Fibroblast of skin of back (primary cell): ENCODE results near the gene TMTC4.

Experiments used
- DNase-seq: peaks from one replicate; pipeline ENCODE4 v3.0.0-alpha.2; 2013

TMTC4 gene

GRCh38 chr13:100667894-100668293 lies 6.7 kb downstream of the TMTC4 start:
- no peak for DNase-seq

GRCh38 chr13:100666124-100666523 lies 8.5 kb downstream of the TMTC4 start:
- DNase-seq, result no peak

GRCh38 chr13:100665403-100665802 lies 9.2 kb downstream of the TMTC4 start:
- DNase-seq, result no peak

- no peak for DNase-seq
These were observed 10.3 kb downstream of the TMTC4 start for GRCh38 chr13:100664171-100664900.

- no peak for DNase-seq
These were observed 12.0 kb downstream of the TMTC4 start for GRCh38 chr13:100662468-100663211.

- DNase-seq, result no peak
These were observed 13.8 kb downstream of the TMTC4 start for GRCh38 chr13:100660761-100661160.

GRCh38 chr13:100659578-100659977 lies 15.0 kb downstream of the TMTC4 start:
- no peak for DNase-seq

GRCh38 chr13:100658363-100658762 lies 16.2 kb downstream of the TMTC4 start:
- no peak for DNase-seq

GRCh38 chr13:100657881-100658315 lies 16.7 kb downstream of the TMTC4 start:
- no peak for DNase-seq

- DNase-seq, result no peak
These were observed 22.1 kb downstream of the TMTC4 start for GRCh38 chr13:100652510-100652909.

- DNase-seq, result no peak
These were observed 24.3 kb downstream of the TMTC4 start for GRCh38 chr13:100650326-100650725.

GRCh38 chr13:100648354-100648753 lies 26.2 kb downstream of the TMTC4 start:
- DNase-seq, result peak; percentile 27

GRCh38 chr13:100646871-100647270 lies 27.7 kb downstream of the TMTC4 start:
- DNase-seq, result no peak

GRCh38 chr13:100646030-100646673 lies 28.4 kb downstream of the TMTC4 start:
- peak; percentile 23 for DNase-seq

GRCh38 chr13:100645382-100645781 lies 29.2 kb downstream of the TMTC4 start:
- DNase-seq, result no peak

GRCh38 chr13:100644371-100644770 lies 30.2 kb downstream of the TMTC4 start:
- no peak for DNase-seq

- DNase-seq, result no peak
These were observed 36.8 kb downstream of the TMTC4 start for GRCh38 chr13:100637796-100638195.

- DNase-seq, result no peak
These were observed 37.2 kb downstream of the TMTC4 start for GRCh38 chr13:100637380-100637779.

GRCh38 chr13:100636441-100636840 lies 38.2 kb downstream of the TMTC4 start:
- no peak for DNase-seq

- DNase-seq, result no peak
These were observed 38.6 kb downstream of the TMTC4 start for GRCh38 chr13:100636004-100636403.

- DNase-seq, result no peak
These were observed 39.9 kb downstream of the TMTC4 start for GRCh38 chr13:100634696-100635095.

GRCh38 chr13:100633461-100633860 lies 41.1 kb downstream of the TMTC4 start:
- peak; percentile 83 for DNase-seq

- DNase-seq, result no peak
These were observed 44.0 kb downstream of the TMTC4 start for GRCh38 chr13:100630555-100630954.

- no peak for DNase-seq
These were observed 47.5 kb downstream of the TMTC4 start for GRCh38 chr13:100627120-100627519.
